HG02588 (cell line): ENCODE data around the gene CNDP2.
"Not testable (repeated sequence)": the region's sequence is repeated elsewhere in the genome, so short reads cannot be mapped to it uniquely, and the experiment has no call there.

Experiments
- ATAC-seq: cut with Tn5 transposase; IDR thresholded peaks from one replicate; pipeline ENCODE4 v1.9.1; 2021; ENCODE audit warnings: mild to moderate bottlenecking, moderate library complexity; ENCODE audit not compliant: unreplicated experiment

Gene CNDP2

DNA sequence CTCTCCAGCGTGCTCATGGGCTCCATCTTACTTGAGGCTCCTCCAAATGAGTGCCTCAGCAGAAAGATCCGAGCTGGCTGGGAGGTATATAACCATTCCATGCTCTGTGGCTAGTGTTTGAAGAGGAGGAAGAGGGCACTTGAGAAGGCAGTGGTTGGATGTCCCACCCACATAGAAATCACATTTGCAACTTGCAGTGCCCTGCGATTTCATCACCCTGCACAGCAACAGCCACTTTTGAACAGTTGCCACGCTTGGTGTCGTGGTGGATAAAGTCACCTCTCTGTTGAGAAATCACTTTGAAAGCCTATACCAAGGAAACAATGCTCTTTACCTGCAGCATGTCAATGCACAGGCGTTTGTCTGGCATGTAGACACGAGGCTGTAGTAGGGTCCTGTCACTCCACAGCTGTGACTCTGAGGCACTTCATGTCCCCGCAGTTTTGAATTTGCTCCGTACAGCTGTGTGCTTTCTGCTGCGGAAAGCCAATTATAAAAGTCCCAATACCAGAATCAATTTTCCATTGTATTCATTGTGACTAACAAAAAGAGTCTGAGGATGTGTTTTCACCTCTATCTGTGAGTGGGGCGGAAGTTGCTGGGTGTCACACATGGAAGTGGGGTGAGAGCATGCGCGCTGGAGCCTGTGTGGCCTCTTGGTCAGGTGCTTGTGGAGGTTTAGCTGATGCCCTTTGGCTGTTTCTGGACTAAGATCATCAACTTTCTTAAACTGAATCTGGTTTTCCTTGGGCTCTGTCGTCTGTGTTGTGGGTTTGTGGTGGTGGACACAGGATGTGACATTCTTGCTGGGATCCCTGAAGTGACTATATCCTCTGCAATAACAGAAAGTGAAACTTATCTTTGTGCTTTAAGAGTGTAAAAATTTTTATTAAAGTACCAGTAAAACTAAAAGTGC, 2.8 kb downstream of the CNDP2 start:
- ATAC-seq, result peak; percentile 22

- peak; percentile 41 for ATAC-seq
Observed at GRCh38 chr18:74499633-74500032, 3.5 kb downstream of the CNDP2 start.

- ATAC-seq, result no peak
Observed at GRCh38 chr18:74500372-74500771, 4.2 kb downstream of the CNDP2 start.

GRCh38 chr18:74500774-74501173, 4.6 kb downstream of the CNDP2 start:
- not testable (repeated sequence) for ATAC-seq

DNA sequence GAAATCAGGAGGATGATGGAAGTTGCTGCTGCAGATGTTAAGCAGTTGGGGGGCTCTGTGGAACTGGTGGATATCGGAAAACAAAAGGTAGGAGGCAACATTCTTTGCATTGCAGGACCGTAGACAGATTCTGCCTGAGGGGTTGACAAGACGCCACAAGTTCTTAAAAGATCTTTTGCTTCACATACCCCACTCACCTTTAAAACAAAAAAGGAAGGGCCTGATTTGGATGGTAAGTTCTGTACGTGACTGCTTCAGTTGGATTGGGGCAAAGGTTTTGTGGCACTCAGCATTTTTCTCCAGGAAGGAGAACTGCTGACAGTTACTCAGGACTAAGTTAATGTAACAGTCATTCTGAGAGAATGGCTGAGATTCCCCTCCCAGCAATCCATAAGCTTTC, 5.2 kb downstream of the CNDP2 start:
- ATAC-seq, result no peak

DNA sequence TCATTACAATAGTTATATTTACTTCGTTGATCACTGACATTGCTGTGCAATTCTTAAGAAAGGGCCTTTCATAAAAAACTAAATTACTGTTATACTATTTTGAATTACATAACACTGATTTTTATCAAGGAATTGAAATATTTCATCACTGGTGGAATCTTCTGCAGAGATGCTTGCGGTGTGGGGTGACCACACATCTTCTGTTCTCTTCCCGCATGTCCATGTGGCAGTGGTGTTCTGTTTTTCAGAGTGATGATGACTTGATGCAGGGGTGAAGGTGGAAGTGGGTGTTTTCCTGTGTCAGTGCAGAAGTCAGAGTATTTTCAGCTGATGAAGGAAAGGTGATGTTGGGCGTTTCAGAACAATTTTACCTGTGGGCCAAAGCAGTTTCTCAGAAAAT, 7.0 kb downstream of the CNDP2 start:
- no peak for ATAC-seq

DNA sequence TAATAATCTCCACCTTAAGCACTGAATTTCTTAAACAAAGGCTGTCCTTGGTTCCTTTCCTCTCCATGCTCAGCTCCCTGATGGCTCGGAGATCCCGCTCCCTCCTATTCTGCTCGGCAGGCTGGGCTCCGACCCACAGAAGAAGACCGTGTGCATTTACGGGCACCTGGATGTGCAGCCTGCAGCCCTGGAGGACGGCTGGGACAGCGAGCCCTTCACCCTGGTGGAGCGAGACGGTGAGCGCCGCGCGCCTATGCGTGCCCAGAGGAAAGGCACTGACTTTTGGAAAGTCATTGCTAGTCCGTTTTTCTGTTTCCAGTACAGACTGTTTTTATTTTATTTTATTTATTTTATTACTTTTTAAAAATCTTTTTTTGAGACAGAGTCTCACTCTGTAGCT, 9.6 kb downstream of the CNDP2 start:
- ATAC-seq, result no peak

- ATAC-seq, result no peak
Observed at GRCh38 chr18:74506448-74507084, 10.4 kb downstream of the CNDP2 start.

DNA sequence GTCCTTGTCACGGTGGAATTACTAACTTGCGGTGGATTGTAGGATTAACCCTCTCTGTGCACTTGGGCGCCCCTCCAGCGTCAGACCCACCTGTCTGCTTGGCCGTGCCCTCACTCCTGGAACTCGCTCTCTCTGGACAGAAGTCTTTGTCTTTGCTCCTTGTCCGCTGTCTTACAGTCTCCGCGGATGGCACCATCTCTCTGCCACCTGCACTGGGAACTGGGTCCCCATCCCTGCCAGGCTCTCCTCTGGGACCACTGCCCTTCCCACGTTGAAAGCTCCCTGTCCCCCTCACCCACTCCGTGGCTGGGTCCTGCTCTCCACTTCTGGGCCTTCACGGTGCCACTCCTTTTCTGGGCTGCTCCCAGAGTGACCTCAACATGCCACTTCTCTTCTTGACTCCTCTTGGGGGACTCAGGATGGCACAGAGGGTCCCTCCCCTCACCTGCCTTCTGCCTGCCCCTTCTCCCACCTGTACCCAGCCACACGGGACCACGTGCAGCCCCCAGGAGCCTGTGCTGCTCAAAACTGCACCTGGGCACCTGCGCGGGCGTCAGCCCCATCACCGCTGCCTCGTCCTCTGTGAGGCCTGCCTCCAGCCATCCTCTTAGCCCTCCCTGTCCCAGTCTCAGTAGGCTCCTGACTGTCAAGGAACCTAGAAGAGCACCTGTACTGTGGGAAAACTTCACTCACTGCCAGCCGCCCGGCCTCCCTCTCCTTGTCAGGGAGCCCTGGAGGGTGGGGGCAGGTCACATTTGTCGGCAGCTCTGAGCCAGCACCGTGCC, 11.1 kb downstream of the CNDP2 start:
- no peak for ATAC-seq

DNA sequence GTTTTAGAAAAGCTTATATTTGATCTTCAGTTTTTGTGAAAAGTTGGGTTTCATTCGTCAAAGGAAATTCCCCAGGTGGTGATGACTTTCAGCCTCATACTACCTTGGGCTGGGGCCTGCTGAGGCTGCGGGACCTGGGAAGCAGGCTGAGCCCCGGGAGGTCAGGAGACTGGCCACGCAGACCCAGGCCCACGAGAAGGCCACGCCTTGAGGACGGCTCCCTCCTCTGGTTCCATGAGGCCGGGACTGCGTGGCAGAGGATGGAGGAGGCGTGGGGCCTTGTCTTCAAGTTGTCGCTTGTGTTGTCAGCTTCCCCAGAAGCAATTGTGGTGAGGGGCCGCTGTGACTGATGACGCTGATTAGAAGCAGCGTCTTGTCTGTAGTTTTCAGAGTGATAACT, 11.8 kb downstream of the CNDP2 start:
- ATAC-seq, result no peak

GRCh38 chr18:74508366-74508765, 12.2 kb downstream of the CNDP2 start:
- ATAC-seq, result no peak

GRCh38 chr18:74508821-74509225, 12.7 kb downstream of the CNDP2 start:
- no peak for ATAC-seq

DNA sequence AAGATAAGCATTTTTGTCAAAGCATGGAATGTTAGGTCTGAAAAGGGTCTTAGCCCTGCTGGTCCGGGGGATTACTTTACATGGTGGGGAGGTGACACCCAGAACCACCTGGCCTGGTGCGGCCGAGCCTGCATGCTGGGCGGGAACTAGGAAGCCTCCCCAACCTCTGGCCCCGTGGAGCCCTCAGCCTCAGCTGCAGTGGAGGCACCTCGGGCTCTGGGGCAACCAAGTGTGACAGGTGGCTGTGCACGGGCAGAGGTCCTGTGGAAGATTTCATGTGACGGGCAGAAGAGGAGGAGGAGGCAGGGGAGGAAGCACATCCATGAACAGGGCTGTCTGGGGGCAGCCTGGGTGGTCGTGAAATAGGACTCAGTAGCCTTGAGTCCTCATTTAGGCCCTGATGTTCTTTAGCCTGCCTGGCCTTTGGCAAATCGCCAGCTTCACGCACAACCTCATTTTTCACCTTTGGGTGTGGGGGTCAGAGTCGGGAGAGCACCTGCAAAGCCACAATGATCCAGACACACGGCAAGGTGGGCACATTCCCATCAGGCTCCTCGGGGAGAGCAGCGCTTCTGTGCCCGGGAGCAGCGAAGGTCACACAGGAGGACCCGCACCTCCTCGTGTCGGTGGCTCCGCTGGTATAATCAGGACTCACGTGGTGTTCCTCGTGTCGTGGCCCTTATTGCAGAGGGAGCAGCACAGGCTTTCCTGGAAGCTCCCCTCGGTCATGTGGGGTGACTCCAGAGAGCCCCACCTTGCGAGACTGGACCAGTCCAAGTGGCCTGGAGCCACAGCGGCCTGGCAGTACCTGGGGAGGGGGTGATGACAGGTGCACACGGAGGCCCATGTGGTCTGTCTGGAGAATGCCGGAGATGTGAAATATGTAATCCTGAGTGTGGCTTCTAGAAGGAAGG, 13.9 kb downstream of the CNDP2 start:
- ATAC-seq, result no peak

DNA sequence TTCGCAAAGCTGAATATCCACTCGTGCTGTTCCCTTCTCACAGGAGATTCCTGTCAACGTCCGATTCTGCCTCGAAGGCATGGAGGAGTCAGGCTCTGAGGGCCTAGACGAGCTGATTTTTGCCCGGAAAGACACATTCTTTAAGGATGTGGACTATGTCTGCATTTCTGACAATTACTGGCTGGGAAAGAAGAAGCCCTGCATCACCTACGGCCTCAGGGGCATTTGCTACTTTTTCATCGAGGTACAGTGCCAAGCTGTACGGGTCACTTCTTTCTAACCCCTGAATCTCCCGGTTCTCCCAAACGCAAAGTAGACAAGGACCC, 14.6 kb downstream of the CNDP2 start:
- ATAC-seq, result no peak

- ATAC-seq, result no peak
Observed at GRCh38 chr18:74511823-74512222, 15.7 kb downstream of the CNDP2 start.

DNA sequence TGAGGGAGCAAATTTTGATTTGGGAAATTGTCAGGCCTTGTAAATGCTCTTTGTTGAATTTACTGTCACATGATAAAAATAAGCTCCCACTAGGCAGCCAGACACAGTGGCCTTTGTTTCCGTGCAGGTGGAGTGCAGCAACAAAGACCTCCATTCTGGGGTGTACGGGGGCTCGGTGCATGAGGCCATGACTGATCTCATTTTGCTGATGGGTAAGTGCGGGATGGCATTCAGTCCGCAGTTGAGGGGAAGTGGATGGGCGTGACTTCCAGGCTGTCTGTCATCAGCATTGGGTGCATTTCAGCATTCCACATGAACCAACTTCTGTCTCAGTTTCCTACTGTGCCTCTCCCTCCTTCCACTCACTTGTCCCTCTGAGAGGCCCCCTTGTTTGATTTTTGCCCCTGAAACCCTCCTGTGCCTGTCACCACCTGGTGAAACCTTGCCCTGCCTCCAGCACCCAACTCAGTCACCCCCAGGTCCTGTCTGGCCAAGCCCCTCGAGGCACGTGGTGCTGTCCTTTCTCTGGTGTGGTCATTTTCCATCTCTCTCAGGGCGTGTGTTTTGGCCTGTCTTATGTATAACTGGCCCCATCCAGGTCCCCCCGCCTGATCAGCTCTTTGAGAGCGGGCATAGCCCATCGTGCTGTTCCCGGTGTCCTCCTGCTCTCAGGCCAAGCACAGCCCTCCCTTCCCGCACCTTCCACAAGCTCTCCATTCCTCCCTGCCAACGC, 16.3 kb downstream of the CNDP2 start:
- ATAC-seq, result no peak

GRCh38 chr18:74513149-74513882, 17.2 kb downstream of the CNDP2 start:
- ATAC-seq, result no peak

GRCh38 chr18:74513883-74514205, 17.7 kb downstream of the CNDP2 start:
- ATAC-seq, result no peak

DNA sequence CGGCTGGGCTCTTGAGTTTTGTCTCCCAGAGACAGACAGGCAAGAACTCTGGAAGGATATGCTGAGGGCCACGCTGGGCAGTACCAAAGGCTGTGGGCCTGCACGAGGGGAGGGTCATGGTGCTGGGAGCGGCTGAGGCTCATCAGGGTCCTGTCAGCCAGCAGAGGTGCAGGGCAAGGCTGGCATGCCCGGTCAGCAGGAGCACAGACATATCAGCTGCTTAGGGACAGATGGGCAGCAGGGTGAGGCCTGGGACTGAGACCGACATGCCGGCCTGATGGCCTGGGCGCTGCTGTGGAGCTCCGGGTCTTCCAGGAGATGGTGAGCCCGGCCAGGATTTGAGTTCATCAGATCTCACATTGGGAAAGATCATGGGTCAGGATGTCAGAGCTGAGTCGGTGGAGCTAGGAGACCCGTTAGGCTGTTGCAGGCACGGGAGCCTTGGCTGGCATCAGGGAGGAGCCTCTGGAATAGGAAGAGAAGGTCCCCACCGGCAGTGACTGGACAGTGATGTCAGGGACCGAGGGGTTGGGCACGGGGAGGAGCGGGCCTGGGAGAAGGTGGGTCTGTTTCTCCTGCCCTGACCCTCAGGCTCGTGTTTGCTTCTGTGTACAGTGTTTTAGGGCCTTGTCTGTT, 18.8 kb downstream of the CNDP2 start:
- no peak for ATAC-seq
